NCI-H69 (cell line): ENCODE results near the gene HAUS7.

Experiments
- DNase-seq: peaks from one replicate; lab custom pipeline; 2025; lab: John Stamatoyannopoulos, UW

The HAUS7 gene

DNA sequence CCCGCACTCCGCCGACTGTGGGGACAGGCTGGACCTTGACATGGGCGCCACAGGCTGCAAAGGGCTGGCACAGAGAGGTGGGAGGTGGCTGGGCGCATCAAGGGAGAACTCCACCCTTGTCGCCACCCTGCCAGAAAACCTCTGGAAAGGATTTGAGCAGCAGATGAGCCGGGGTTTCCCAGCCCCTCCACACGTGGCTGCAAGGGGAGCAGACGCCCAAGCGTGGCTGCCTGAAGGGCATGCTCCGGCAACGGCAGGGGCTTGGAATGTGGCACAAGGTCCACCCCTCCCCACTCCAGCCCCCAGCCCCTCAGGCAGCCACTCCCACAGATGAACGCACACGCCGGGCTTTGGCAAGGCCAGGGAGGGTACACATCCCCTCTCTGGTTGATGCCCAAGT lies 29.0 kb upstream of the HAUS7 start:
- no peak for DNase-seq

DNA sequence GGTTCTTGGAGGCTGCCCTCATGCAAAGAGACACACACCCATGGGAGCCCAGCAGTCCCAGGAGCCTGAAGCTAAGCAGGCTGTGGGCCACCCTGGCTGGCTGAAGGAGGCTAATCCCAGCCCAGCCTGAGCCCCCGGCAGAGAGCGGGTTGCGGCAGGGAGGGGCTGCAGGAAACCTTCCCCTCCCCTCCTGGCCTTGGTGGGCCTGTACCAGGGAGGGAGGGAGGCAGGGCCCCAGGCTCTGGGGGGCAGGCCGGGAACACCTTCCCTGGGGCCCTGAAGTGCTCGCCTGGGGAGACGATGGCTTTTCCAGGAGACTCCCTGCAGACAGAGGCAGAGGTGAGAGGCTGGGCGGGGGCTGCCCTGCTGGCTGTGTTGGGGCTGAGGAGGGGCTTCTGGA lies 28.1 kb upstream of the HAUS7 start:
- no peak for DNase-seq

DNA sequence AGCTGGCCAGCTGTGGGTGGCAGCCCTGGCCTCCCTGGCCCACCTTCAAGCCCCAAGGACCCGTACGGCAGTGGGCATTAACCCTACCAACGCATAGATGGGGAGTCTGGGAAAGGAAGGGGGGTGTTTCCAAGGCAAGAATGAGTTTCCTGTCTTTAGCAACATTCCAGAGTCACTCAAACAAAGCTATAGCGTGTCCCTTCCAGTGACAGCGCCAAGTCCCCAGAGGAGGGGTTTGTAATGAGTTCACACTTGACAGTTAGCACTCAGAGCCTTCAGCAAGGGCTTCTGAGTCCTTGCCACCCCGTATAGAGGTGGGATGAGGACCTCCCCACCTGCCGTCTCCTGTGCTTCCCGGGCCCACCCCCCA lies 26.2 kb upstream of the HAUS7 start:
- DNase-seq, result no peak

DNA sequence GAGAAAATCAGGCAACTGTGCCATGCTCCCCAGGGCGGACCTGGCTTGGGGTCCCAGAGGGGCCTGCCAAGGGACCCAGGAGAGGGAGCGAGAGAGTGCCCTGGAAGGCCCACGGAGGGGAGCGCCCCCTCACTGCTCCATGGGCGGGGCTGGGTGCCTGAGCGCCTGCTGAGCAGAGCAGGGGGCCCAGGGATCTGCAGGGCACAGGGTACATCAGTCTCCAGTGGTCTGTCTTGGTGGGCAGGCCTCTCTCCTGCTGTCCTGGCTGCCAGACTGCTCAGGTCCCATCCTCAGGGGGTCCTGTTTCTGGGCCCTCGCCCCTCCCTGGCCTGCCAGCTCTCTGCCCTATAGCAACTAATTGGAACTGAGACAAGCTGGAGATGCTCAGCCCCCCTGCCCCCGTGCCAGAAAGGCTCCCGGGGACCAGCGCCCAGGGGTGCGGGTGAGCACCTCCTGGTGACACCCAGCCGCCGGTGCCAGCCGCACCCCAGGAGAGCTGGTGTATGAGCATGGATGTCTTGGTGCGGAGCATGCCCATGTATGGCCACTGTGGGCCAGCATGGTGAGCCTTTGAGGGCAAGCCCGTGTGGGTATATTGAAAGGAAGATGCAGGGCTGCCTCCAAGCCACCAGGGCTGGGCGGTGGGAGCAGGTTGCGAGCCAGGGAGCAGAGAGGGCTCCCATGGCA lies 25.7 kb upstream of the HAUS7 start:
- DNase-seq, result no peak

DNA sequence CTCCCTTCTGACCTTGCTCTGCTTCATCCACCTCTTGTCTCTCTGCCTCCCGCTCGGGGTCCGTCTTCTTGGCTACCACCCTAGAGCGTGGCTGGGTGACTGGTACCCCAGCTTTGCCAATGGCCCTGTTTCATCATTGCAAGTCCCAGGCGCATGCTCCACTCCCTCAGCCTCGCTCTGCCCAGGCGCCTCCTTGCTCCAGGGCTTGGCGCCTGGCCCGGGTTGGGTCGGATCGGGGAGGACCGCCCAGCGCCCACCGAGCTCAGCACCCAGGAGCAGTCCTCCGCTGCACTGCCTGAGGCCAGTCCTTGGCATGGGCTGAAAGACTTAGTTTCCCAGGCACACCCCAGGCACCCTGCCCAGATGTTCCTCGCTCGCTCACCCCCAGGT lies 25.0 kb upstream of the HAUS7 start:
- DNase-seq, result peak; percentile 72

DNA sequence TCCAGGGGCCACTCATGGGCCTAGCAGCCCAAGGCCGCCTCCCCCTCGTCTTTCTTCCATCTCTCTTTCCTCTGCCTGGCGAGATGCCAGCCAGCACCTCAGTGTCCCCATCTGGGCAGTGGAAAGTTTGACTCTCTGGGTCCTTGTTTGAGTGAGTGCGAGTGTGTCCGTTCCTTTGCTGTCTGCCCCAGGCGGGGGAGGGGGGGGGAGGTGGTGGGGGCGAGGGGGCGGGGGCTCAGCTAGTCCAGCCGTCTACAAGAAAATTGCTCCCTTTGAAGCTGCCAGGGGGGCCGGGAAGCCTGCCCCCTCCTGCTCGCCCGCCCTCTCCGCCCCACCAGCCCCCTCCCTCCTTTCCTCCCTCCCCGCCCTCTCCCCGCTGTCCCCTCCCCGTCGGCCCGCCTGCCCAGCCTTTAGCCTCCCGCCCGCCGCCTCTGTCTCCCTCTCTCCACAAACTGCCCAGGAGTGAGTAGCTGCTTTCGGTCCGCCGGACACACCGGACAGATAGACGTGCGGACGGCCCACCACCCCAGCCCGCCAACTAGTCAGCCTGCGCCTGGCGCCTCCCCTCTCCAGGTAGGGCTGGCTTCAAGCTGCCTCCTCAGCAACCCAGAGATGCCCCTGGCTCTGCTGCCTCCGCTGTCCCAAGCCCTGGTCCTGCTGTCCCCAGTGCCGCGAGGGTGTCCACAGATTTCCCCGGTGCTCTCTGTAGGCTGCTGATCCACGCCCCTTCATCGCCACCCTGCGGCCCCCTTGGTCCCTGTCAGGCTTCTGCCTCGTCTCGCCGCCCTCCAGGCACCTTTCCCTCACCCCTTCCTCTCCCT lies 24.4 kb upstream of the HAUS7 start, which contains the start of gene BGN:
BGN (plus strand) TSS at position 440 of the 821 bp plus-strand sequence. CDS start 9,652 bp downstream, outside the sequence.
- DNase-seq, result peak; percentile 73

DNA sequence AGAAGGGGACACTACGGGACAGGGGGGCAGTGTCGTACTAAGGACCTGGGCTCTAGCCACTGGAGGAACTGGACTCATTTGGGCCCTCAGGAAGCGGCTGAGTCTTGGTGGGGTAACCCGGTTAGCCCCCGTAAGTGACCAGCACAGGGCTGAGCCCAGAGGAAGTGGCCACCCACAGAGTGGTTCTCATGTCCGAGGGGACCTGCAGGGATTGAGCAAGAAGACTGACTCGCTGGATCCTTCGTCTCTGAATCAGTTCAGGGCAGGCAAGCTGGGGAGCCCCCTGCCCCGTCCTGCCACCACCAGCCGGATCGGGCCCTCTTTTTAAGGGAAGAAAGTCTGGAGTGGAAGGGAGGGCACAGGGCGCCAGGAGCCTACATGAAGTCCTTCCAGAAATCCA lies 23.7 kb upstream of the HAUS7 start:
- DNase-seq, result no peak

DNA sequence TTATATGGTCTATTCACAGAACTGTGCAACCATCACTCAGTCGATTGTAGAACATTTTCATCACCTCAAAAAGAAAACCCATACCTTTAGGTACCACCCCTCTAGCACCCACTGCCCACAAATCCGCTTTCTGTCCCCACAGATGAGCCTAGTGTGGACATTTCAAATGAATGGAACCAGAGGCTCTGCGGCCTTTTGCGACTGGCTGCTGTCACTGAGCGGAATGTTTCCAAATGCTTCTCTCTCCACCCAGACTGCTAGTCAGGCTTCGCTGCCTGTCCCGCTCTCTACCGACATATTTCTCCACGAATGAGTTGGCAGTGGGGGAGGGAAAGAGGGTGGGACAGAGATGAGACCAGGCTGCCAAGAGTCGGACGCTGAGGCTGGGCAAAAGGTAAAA lies 22.7 kb upstream of the HAUS7 start:
- DNase-seq, result no peak

DNA sequence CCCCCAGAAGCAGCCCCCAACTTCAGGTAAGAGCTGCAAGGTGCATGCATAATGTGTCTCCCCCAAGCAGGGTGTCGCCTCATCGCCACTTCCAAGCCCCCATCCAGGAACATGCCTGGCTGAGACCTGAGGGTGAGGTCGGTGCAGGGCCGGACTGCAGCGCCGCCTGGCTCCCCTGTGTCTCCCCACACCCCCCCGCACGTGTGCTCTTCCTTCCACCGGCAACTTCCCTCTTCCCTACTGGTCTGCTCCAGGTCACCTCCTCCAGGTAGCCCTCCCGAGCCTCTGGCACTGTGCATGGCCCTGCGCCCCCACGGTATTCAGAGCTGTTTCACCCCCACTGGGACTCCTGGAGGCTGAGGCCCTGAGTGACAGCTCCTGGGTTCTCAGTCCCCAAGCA lies 22.2 kb upstream of the HAUS7 start:
- DNase-seq, result no peak

DNA sequence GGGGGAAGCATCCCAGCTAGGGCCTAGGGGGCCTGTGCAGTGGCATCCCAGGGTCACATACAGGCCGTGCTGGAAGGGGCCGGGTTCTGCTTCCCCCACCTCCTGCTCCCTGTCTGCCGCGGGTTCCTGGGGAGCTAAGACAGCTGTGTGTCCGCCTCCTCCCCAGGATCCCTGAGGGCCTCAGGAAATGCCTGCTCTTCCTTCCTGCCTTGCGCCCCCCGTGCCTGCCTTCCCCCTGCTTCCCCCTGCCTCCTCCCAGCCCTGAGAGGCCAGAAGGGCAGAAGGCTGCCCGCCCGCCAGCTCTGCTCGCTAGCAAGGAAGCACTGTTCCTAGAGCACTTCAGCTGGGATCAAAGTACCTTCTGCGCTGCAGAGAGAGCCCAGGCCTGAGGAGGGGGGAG lies 21.5 kb upstream of the HAUS7 start:
- DNase-seq, result peak; percentile 63

DNA sequence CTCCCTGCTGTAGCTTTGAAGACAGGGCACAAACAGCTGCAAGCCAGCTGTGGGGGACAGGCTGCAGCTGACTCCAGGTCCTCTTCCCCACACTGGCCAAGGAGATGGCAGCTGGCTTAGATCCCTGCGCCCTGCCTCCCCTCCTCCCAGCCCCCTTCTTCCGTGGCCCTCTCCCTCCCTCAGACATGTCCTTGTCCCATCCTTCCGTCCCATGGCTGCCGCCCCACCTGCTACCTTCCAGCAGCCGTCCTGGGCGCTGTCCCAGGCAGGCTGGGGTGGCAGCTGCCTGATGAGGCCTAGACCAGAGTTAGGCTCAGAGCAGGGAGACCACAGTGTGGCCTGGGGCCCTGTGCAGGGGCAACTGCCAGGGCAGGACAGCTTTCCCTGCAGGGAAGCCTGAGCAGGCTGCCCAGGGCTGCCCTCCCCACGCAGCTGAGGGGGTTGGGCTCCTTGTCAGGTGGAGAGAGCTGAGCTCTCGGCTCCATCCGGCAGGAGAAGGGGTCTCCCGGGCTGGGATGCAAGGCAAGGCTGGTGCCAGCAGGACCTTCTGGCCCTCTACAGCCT lies 21.1 kb upstream of the HAUS7 start:
- DNase-seq, result peak; percentile 32

DNA sequence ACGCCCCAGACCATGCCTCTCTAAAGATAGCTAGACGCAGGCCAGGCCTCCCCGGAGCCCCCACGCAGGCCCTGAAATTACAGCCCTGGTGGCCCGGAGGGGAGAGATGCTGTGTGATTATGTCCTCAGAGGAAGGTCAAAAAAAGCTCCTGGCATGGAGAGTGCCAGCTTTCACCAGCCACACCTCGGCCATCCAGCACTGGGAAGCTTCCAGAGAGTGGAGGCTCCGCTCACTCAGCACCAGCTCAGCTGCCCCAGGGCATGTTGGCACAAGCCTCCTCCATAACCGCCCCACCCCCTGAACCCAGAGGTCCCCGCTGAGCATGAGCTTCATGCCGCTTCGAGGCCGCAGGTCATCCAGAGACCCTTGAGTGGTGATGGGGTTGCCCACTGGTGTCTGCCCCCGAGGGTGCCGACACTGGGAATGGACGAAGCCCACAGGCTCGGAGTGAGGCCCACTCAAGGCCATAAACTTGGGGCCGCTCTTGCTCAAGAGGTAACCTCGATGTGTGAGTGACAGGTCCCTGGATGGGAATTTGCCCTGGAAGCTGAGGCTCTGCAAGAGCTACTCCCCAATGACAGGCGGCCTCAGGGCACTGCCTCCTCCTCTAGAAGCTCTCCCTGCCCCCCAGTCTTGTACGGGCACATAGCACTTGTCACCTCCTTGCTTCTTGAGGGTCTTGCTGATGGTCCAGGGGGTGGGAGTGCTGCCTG lies 20.0 kb upstream of the HAUS7 start:
- no peak for DNase-seq

DNA sequence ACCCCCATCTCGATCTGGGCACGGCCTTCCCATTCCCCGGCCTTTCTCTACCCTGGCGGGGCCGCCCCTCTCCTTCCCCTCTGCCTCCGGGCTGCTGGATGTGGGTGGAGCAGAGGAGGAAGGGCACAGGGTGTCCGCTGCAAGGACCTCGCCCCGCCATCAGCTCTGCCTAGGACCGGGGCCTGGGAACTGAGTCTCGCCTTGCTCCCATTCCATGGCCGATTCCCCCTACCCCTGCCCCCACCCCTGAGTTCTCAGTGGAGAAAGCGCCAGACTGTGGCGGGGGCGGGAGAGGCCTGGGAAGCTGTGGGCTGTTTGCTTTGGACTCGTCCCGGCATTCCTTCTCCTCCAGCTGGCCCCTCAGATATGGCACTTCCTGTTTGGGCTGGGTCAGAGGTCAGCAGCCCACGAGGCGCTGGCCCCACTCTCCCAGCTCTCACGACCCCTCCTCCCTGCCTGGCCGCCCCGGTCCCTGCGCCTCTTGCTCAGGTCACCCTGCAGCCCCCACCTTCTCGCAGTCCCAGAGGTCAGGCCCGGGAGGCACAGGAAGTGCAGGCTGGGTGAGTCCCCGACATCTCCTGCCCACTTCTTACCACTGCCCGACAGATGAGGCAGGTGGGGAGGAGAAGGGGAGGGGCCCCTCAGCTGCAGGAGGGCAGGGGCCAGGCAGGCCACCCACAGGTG lies 18.0 kb upstream of the HAUS7 start:
- DNase-seq, result no peak

DNA sequence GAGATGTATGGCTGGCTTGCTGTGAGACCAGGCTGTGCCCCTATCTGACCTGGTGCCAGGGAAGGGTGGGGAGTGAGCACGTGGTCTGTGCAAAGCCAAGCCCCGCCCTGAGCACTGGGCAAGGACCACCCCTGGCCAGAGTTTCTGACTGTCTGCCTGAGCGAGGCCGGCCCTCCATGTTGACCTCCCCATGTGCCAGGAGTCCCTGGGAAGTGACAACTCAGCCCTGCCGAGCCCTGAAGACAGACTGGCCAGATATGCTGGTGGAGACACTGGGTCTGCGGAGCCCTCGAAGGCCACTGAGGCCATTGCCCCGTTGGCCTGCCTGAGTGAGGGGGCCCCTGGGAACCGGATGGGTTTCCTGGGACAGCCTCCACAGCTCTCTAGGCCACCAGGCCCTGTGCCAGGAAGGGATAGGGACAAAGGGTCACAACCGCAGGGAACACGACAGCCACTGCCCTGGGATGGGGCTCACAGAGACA lies 17.3 kb upstream of the HAUS7 start:
- DNase-seq, result no peak

DNA sequence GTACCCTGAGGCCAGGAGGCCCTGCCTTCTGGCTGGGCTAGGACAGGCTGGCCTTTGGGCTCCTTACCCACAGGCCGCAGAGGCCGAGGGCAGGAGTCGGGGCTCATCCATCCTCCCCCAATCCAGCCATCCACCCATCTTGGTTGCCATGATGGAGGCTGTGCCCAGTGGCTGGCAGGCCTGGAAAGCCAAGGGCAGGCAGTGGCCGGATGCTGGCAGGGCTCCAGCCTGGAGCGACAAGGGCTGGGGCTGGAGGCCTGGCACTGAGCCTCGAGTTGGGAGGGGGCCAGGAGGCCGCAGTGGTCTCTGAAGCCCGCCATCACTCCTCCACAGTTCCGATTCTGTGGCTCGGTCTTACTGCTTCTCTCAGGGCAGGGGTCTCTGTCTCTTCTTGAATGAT lies 15.8 kb upstream of the HAUS7 start:
- no peak for DNase-seq

DNA sequence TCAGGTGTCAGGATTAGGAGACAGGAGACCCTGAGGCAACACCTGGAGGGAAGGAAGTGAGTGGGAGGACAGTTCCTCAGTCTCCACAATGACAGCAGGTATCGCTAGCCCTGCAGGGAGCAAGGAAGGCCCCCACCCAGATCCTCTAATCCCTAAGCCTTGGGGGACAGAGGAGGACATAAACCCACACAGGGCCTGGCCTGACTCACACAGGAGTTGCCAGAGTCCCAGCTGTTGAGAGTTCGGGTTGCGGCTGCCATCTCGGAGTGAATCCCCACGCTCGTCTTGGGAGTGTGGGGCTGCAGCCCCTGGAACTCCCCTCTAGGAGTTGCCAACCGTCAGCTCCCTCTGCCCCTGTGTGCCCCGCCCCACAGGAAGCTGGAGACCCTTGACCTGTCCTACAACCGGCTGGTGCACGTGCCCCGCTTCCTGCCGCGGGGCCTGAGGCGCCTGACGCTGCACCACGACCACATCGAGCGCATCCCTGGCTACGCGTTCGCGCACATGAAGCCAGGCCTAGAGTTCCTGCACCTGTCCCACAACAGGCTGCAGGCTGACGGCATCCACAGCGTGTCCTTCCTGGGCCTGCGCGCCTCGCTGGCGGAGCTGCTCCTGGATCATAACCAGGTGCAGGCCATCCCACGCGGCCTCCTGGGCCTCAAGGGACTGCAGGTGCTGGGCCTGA lies 15.2 kb upstream of the HAUS7 start:
- DNase-seq, result no peak

DNA sequence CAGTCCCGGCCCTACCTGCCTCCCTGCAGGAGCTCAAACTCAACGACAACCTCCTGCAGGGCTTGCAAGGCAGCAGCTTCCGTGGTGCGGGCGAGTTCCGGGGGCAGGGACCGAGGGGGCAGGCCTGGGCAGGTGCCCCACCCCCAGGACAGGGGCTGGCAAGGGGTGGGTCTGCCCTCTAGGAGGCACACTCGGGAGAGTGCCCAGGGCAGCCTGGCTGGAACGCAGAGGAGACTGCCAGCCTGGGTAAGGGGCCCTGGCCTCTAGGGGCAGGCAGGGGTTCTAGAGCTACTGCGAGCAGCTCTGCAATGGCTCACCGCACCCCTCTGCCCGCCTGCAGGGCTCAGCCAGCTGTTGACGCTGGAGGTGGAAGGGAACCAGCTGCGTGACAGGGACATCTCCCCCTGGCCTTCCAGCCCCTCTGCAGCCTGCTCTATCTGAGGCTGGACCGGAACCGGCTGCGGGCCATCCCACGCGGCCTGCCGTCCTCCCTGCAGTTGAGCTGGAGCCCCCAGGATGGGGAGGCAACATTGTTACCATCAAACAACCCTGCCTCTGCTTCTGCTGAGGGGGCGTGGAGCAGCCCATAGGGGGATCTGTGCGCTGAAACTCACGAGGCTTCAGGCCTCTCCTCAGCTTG lies 12.1 kb upstream of the HAUS7 start:
- no peak for DNase-seq

DNA sequence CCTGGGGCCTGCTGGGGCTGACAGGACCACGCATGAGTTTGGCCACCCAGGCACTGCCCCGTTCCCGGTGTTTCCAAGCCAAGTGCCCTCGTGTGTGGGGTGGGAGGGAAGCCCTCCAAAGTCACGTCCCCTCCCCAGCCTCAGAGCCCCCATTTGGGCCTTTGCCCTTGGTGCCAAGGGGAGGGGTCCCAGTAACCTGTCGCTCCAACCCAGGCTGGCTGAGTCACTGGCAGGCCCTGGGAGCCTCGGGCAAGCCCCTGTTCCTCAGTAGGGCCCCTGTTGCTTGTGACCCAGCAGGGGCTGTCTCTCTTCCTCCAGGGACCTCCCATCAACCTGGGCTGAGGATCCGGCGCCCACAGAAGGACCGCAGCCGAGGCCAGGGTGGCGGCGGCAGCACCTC lies 10.7 kb upstream of the HAUS7 start:
- DNase-seq, result no peak

DNA sequence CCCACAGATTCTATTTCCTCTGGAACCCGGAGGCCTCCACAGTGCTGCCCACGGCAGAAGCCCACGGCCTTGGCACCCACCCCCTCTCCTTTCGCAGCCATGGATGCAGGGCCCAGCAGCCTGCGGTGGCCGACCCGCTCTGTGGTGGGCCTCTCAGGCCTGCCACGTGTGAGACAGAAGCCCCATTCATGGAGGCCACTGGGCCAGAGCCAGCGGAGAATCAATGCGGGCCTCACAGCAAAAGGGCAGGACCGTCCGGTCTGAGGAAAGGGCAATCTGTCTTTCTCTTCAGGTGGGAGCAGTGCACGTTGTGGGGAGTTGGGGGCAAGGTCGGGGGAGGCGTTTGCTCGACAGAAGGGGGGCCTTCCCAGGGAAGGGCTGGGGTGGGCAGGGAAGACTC lies 8.4 kb upstream of the HAUS7 start:
- DNase-seq, result no peak

DNA sequence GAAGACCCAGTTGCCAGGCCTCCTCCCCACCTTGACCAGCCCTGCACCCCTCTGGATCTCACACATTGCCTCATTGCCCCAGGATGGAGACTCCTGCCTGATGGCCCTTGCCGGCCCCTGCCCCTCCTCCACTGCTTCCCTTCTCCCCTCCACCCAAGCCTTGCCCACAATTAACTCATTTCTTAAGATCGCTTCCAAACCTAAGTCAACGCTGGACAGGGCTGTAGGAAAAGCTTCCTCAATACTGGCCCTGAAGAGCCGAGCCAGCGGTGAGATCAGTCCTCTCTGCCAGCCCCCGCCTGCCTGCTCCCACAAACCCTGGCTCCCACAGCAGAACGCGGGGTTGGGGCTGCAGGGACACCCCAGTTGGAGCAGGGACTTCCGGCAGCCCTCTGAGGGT lies 7.5 kb upstream of the HAUS7 start:
- no peak for DNase-seq

DNA sequence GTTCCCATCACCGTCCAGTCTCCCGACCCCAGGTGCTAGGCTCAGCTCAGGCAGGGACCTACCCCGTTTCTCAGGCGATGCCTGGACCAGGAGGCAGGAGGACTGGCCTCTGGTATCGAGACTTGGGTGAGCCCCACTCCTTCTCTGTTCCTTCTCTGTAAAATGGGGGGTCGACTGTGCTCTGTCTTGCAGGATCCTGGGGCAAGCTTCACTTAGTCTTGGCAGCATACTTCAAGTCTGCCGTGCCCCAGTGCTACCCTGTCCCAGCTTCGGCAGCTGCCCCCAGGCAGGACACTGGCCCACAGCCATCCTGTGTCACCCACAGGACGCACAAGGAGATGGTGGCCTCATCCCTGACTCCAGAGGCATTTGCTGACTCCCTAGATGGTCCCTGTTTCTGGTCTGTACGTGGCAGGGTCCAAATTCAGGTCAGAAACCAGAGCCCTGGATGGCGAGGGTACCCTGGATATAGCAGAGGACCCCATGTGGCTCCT lies 7.0 kb upstream of the HAUS7 start:
- no peak for DNase-seq
